ENCODE measurements around the gene FSD2. TPM values are rescaled to one million over a fixed set of nuclear protein-coding genes. Genes with fewer than 3 reads are reported as not detected.

FSD2 gene
- total and polyA plus RNA-seq, 9 donors, result 0.01 to 0.05 TPM; not detected in 7

- intact Hi-C loops (cut with DNase I), result no loop called here
- H3K27ac ChIP-seq, result no peak overlapping the region
- DNase-seq, result no peak
- TF ChIP-seq EP300 (IDR thresholded peaks at IDR 0.05) (no peak), CTCF (IDR thresholded peaks at IDR 0.05) (no peak)
- no peaks in the 10 kb centered on the region for H3K9me3 ChIP-seq
- no peak overlapping the region for H3K4me3 ChIP-seq
- 95 to 96% (median 96%) methylated on average over 5 of the region's 5 CpGs for WGBS, 3 donors
- H3K27me3 ChIP-seq, result no peaks in the 10 kb centered on the region
- no peaks in the 10 kb centered on the region for H3K4me1 ChIP-seq (ENCODE audit: insufficient read depth)
- no peaks in the 10 kb centered on the region for H3K36me3 ChIP-seq
Measured at GRCh38 chr15:82831894-82832600, 26.2 kb upstream of the FSD2 start.

GRCh38 chr15:82830427-82831173, 24.7 kb upstream of the FSD2 start:
- 85 to 89% (median 88%) methylated on average over 18 of the region's 18 CpGs for WGBS, 3 donors
- Histone ChIP-seq H3K9me3 (no peaks in the 10 kb centered on the region), H3K4me1 (ENCODE audit: insufficient read depth) (no peaks in the 10 kb centered on the region), H3K4me3 (no peak overlapping the region), H3K27ac (no peak overlapping the region), H3K27me3 (no peaks in the 10 kb centered on the region), H3K36me3 (no peaks in the 10 kb centered on the region)
- no peak for DNase-seq
- no peak for TF ChIP-seq EP300 (IDR thresholded peaks at IDR 0.05)
- no peak for TF ChIP-seq POLR2A (IDR thresholded peaks at IDR 0.05)
- no peak for TF ChIP-seq CTCF (IDR thresholded peaks at IDR 0.05)
- intact Hi-C loops (cut with DNase I), result no loop called here

- H3K4me1 ChIP-seq (ENCODE audit: insufficient read depth), result no peaks in the 10 kb centered on the region
- no peaks in the 10 kb centered on the region for H3K36me3 ChIP-seq
- no peak overlapping the region for H3K27ac ChIP-seq
- DNase-seq, result no peak
- WGBS, 3 donors, result 76 to 89% (median 77%) methylated on average over 4 of the region's 4 CpGs
- TF ChIP-seq EP300 (IDR thresholded peaks at IDR 0.05), result no peak
- no peak for TF ChIP-seq CTCF (IDR thresholded peaks at IDR 0.05)
- TF ChIP-seq POLR2A (IDR thresholded peaks at IDR 0.05), result no peak
- no peaks in the 10 kb centered on the region for H3K9me3 ChIP-seq
- no peak overlapping the region for H3K4me3 ChIP-seq
- no peaks in the 10 kb centered on the region for H3K27me3 ChIP-seq
- intact Hi-C loops (cut with DNase I), result no loop called here
Measured at GRCh38 chr15:82829234-82829633, 23.4 kb upstream of the FSD2 start.

- H3K4me3 ChIP-seq, result no peak overlapping the region
- no peak for DNase-seq
- intact Hi-C loops (cut with DNase I), result no loop called here
- no peaks in the 10 kb centered on the region for H3K9me3 ChIP-seq
- no peak overlapping the region for H3K27ac ChIP-seq
- 58 to 72% (median 65%) methylated on average over 1 of the region's 1 CpG for WGBS, 3 donors
- no peaks in the 10 kb centered on the region for H3K4me1 ChIP-seq (ENCODE audit: insufficient read depth)
- no peak for TF ChIP-seq POLR2A (IDR thresholded peaks at IDR 0.05)
- no peak for TF ChIP-seq CTCF (IDR thresholded peaks at IDR 0.05)
- no peak for TF ChIP-seq EP300 (IDR thresholded peaks at IDR 0.05)
- no peaks in the 10 kb centered on the region for H3K27me3 ChIP-seq
- no peaks in the 10 kb centered on the region for H3K36me3 ChIP-seq
Measured at GRCh38 chr15:82828075-82828474, 22.2 kb upstream of the FSD2 start.

Measured in ovary (tissue), 9 donors.